ENCODE data around the gene MGAT4B.

The MGAT4B gene

GRCh38 chr5:179823937-179824744, 17.5 kb upstream of the MGAT4B start:
- no CpG with 5 or more reads among the region's 22 CpGs for WGBS (ENCODE audit: extremely low coverage, insufficient coverage, low lambda C conversion rate)
- H3K4me2 ChIP-seq (ENCODE audit: low read length), result no peak overlapping the region

GRCh38 chr5:179822444-179822990, 15.9 kb upstream of the MGAT4B start:
- Histone ChIP-seq H3K9ac (ENCODE audit: low read length) (peak overlapping the region; percentile 31), H3K4me3 (ENCODE audit: low read length) (no peak overlapping the region), H3K4ac (ENCODE audit: low read depth, low read length) (no peak overlapping the region), H3K27ac (ENCODE audit: low read depth, low read length) (no peak overlapping the region), H2AK5ac (ENCODE audit: low read length) (no peak overlapping the region), H3K79me1 (ENCODE audit: low read length) (peaks cover 14% of the 10 kb centered on the region), H3K23ac (ENCODE audit: low read length) (no peak overlapping the region), H3K4me2 (ENCODE audit: low read length) (peak overlapping the region; percentile 30), H3K79me2 (ENCODE audit: control insufficient read depth, insufficient read depth, low read length) (peaks cover 12% of the 10 kb centered on the region), H3K4me1 (ENCODE audit: control insufficient read depth, low read depth, low read length) (peaks cover 14% of the 10 kb centered on the region), H2BK5ac (ENCODE audit: low read length) (no peak overlapping the region), H4K5ac (ENCODE audit: low read length) (no peak overlapping the region), H4K8ac (ENCODE audit: low read depth, low read length) (no peak overlapping the region), H3K18ac (ENCODE audit: low read length) (no peak overlapping the region), H3K56ac (ENCODE audit: low read length) (peak overlapping the region; percentile 75), H3K36me3 (ENCODE audit: control insufficient read depth, insufficient read depth, low read length) (peaks cover 7% of the 10 kb centered on the region), H2BK15ac (replicated peaks; ENCODE audit: low read depth) (no peak overlapping the region), H2BK120ac (ENCODE audit: low read depth, low read length) (no peak overlapping the region), H3K27me3 (ENCODE audit: insufficient read depth, low read length, poor library complexity) (no peaks in the 10 kb centered on the region)
- DNase-seq, result no peak
- no CpG with 5 or more reads among the region's 8 CpGs for WGBS (ENCODE audit: extremely low coverage, insufficient coverage, low lambda C conversion rate)

More at GRCh38 chr5:179823937-179824744, 17.5 kb upstream of the MGAT4B start:
- H3K9ac ChIP-seq (ENCODE audit: low read length), result no peak overlapping the region
- no peak overlapping the region for H4K8ac ChIP-seq (ENCODE audit: low read depth, low read length)
- H3K27me3 ChIP-seq (ENCODE audit: insufficient read depth, low read length, poor library complexity), result no peaks in the 10 kb centered on the region
- H2BK15ac ChIP-seq (replicated peaks; ENCODE audit: low read depth), result no peak overlapping the region
- H3K27ac ChIP-seq (ENCODE audit: low read depth, low read length), result no peak overlapping the region
- H3K23ac ChIP-seq (ENCODE audit: low read length), result no peak overlapping the region
- no peak overlapping the region for H2BK5ac ChIP-seq (ENCODE audit: low read length)
- H3K4ac ChIP-seq (ENCODE audit: low read depth, low read length), result no peak overlapping the region
- peaks cover 14% of the 10 kb centered on the region for H3K4me1 ChIP-seq (ENCODE audit: control insufficient read depth, low read depth, low read length)
- H4K5ac ChIP-seq (ENCODE audit: low read length), result no peak overlapping the region
- no peak overlapping the region for H3K56ac ChIP-seq (ENCODE audit: low read length)
- peaks cover 12% of the 10 kb centered on the region for H3K79me2 ChIP-seq (ENCODE audit: control insufficient read depth, insufficient read depth, low read length)
- H2AK5ac ChIP-seq (ENCODE audit: low read length), result no peak overlapping the region
- H3K79me1 ChIP-seq (ENCODE audit: low read length), result peaks cover 14% of the 10 kb centered on the region
- H3K36me3 ChIP-seq (ENCODE audit: control insufficient read depth, insufficient read depth, low read length), result peaks cover 9% of the 10 kb centered on the region
- no peak overlapping the region for H2BK120ac ChIP-seq (ENCODE audit: low read depth, low read length)
- no peak overlapping the region for H3K4me3 ChIP-seq (ENCODE audit: low read length)
- no peak for DNase-seq
- no peak overlapping the region for H3K18ac ChIP-seq (ENCODE audit: low read length)

GRCh38 chr5:179822059-179822432, 15.4 kb upstream of the MGAT4B start:
- Histone ChIP-seq H3K4me3 (ENCODE audit: low read length) (no peak overlapping the region), H3K79me2 (ENCODE audit: control insufficient read depth, insufficient read depth, low read length) (peaks cover 12% of the 10 kb centered on the region), H3K23ac (ENCODE audit: low read length) (no peak overlapping the region), H2BK15ac (replicated peaks; ENCODE audit: low read depth) (no peak overlapping the region), H4K5ac (ENCODE audit: low read length) (no peak overlapping the region), H2BK5ac (ENCODE audit: low read length) (no peak overlapping the region), H3K79me1 (ENCODE audit: low read length) (peaks cover 14% of the 10 kb centered on the region), H3K9ac (ENCODE audit: low read length) (peak overlapping the region; percentile 31), H2AK5ac (ENCODE audit: low read length) (no peak overlapping the region), H3K18ac (ENCODE audit: low read length) (no peak overlapping the region), H3K36me3 (ENCODE audit: control insufficient read depth, insufficient read depth, low read length) (peaks cover 7% of the 10 kb centered on the region), H3K4me2 (ENCODE audit: low read length) (peak overlapping the region; percentile 30), H3K27ac (ENCODE audit: low read depth, low read length) (no peak overlapping the region), H2BK120ac (ENCODE audit: low read depth, low read length) (no peak overlapping the region), H3K4me1 (ENCODE audit: control insufficient read depth, low read depth, low read length) (peaks cover 14% of the 10 kb centered on the region), H3K4ac (ENCODE audit: low read depth, low read length) (no peak overlapping the region), H3K56ac (ENCODE audit: low read length) (peak overlapping the region; percentile 75), H4K8ac (ENCODE audit: low read depth, low read length) (no peak overlapping the region), H3K27me3 (ENCODE audit: insufficient read depth, low read length, poor library complexity) (no peaks in the 10 kb centered on the region)
- WGBS (ENCODE audit: extremely low coverage, insufficient coverage, low lambda C conversion rate), result no CpG with 5 or more reads among the region's 3 CpGs
- DNase-seq, result no peak

DNA sequence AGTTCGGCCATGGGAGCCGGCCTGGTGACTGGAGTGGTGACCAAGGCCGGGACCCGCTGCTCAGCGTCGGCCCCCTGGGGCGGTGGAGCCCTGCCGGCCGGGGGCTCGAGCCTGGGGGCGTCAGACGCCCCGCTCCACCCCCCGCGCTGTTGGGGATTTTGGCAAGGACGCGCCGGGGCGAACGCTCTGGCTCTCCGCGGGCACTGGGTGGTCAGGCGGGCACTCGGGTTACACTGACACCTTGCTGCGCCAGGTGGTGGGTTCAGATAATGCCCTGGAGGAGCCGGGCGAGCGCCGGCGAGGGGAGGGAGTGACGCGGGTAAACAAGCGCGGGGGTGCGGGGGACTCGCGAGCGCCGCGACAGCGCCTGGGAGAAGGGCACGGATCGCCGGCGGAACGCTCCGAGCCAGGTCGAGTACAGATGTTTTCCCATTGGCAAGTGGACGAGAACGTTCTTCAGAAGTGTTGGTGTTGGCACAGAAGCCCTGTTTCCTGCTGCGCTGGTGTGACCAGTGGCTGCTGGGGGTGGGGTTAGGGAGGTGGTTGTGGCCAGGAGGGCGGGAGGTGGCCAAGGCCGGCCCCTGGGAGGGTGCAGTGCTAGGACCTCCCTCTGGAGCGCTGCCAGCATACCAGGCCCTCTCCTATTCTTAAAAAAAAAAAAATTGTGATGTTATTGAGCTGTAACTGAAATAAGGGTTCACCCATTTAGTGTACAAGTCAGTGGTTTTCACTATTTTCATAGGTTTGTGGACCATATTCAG, 14.8 kb upstream of the MGAT4B start:
- peaks cover 14% of the 10 kb centered on the region for H3K4me1 ChIP-seq (ENCODE audit: control insufficient read depth, low read depth, low read length)

DNA sequence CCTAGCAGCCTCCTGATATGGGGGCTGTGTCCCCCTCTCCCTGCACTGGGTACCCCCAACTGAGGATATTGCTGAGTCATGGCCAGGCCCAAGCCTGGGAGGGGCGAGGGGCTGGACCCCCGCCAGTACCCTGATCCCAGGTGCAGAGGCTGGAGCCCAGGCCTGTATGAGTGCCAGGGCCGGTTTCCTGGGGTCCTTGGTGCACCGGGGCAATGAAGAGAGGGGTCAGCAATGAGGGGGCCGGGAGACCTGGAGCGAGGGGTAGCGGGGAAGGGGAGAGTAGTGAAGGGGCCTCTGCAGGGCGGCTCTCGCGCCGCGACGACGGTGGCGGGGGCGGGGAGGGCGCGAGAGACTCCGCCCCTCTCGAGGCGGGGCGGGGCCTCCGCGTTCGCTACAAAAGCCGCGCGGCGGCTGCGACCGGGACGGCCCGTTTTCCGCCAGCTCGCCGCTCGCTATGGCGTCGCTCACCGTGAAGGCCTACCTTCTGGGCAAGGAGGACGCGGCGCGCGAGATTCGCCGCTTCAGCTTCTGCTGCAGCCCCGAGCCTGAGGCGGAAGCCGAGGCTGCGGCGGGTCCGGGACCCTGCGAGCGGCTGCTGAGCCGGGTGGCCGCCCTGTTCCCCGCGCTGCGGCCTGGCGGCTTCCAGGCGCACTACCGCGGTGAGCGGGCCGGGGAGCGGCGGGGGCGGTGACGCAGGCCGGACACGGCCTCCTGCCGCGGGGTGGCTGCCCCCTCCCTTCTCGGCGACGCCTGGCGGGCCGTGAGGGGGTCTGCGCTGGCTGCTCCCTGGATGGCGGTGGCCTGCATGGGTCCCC, 14.0 kb upstream of the MGAT4B start, which contains the start of gene SQSTM1:
TSS of gene SQSTM1 (plus strand) at position 423 of the 815 bp plus-strand sequence. CDS start at position 455, 32 bp downstream.
- H3K79me2 ChIP-seq (ENCODE audit: control insufficient read depth, insufficient read depth, low read length), result peaks cover 12% of the 10 kb centered on the region
- H3K36me3 ChIP-seq (ENCODE audit: control insufficient read depth, insufficient read depth, low read length), result peaks cover 6% of the 10 kb centered on the region
- H3K4me1 ChIP-seq (ENCODE audit: control insufficient read depth, low read depth, low read length), result peaks cover 14% of the 10 kb centered on the region
- H3K79me1 ChIP-seq (ENCODE audit: low read length), result peaks cover 14% of the 10 kb centered on the region
- peak within 1 kb of the TSS; percentile 29 for H3K4me2 ChIP-seq (ENCODE audit: low read length)
- DNase-seq, result peak; percentile 79
- peak within 1 kb of the TSS; percentile 83 for H3K27ac ChIP-seq (ENCODE audit: low read depth, low read length)
- H3K4ac ChIP-seq (ENCODE audit: low read depth, low read length), result peak within 1 kb of the TSS; percentile 65
- H3K18ac ChIP-seq (ENCODE audit: low read length), result peak within 1 kb of the TSS; percentile 75
- H3K27me3 ChIP-seq (ENCODE audit: insufficient read depth, low read length, poor library complexity), result no peaks in the 10 kb centered on the region
- H2AK5ac ChIP-seq (ENCODE audit: low read length), result peak within 1 kb of the TSS; percentile 47
- peak within 1 kb of the TSS; percentile 44 for H3K4me3 ChIP-seq (ENCODE audit: low read length)
- H2BK5ac ChIP-seq (ENCODE audit: low read length), result peak within 1 kb of the TSS; percentile 72
- H3K23ac ChIP-seq (ENCODE audit: low read length), result peak within 1 kb of the TSS; percentile 95
- peak within 1 kb of the TSS; percentile 62 for H2BK120ac ChIP-seq (ENCODE audit: low read depth, low read length)
- no peak within 1 kb of the TSS for H2BK15ac ChIP-seq (replicated peaks; ENCODE audit: low read depth)
- H4K8ac ChIP-seq (ENCODE audit: low read depth, low read length), result no peak within 1 kb of the TSS
- H4K5ac ChIP-seq (ENCODE audit: low read length), result no peak within 1 kb of the TSS
- H3K9ac ChIP-seq (ENCODE audit: low read length), result peak within 1 kb of the TSS; percentile 96
- H3K56ac ChIP-seq (ENCODE audit: low read length), result peak within 1 kb of the TSS; percentile 94
- WGBS (ENCODE audit: extremely low coverage, insufficient coverage, low lambda C conversion rate), result no CpG with 5 or more reads among the region's 81 CpGs

More for the DNA sequence above, 14.8 kb upstream of the MGAT4B start:
- H4K8ac ChIP-seq (ENCODE audit: low read depth, low read length), result no peak overlapping the region
- peak; percentile 90 for DNase-seq
- H3K36me3 ChIP-seq (ENCODE audit: control insufficient read depth, insufficient read depth, low read length), result peaks cover 6% of the 10 kb centered on the region
- peak overlapping the region; percentile 95 for H3K23ac ChIP-seq (ENCODE audit: low read length)
- peak overlapping the region; percentile 83 for H3K27ac ChIP-seq (ENCODE audit: low read depth, low read length)
- no peak overlapping the region for H4K5ac ChIP-seq (ENCODE audit: low read length)
- peak overlapping the region; percentile 30 for H3K4me2 ChIP-seq (ENCODE audit: low read length)
- H3K4ac ChIP-seq (ENCODE audit: low read depth, low read length), result no peak overlapping the region
- peak overlapping the region; percentile 94 for H3K56ac ChIP-seq (ENCODE audit: low read length)
- peak overlapping the region; percentile 44 for H3K4me3 ChIP-seq (ENCODE audit: low read length)
- no CpG with 5 or more reads among the region's 54 CpGs for WGBS (ENCODE audit: extremely low coverage, insufficient coverage, low lambda C conversion rate)
- no peak overlapping the region for H2BK5ac ChIP-seq (ENCODE audit: low read length)
- H3K79me1 ChIP-seq (ENCODE audit: low read length), result peaks cover 14% of the 10 kb centered on the region
- no peak overlapping the region for H2AK5ac ChIP-seq (ENCODE audit: low read length)
- H3K18ac ChIP-seq (ENCODE audit: low read length), result peak overlapping the region; percentile 71
- H2BK120ac ChIP-seq (ENCODE audit: low read depth, low read length), result no peak overlapping the region
- peaks cover 12% of the 10 kb centered on the region for H3K79me2 ChIP-seq (ENCODE audit: control insufficient read depth, insufficient read depth, low read length)
- H3K27me3 ChIP-seq (ENCODE audit: insufficient read depth, low read length, poor library complexity), result no peaks in the 10 kb centered on the region
- H2BK15ac ChIP-seq (replicated peaks; ENCODE audit: low read depth), result no peak overlapping the region
- H3K9ac ChIP-seq (ENCODE audit: low read length), result peak overlapping the region; percentile 96
